Activated T-cell treated with anti-CD3 and anti-CD28 coated beads, Interleukin-2, amount 50 U/mL, for 72 hours (primary cell): ENCODE results near the gene EPN2. TPM values are rescaled to one million over a fixed set of nuclear protein-coding genes. Genes with fewer than 3 reads are reported as not detected.

ENCODE experiments used
- ATAC-seq, 2 donors: fragments of 150-1000 bp; cut with Tn5 transposase; replicated peaks in 1 of 2; 2 replicates each; pipeline ENCODE4 v1.10.0; 2021; ENCODE audit warnings: moderate library complexity in 2 of 2, mild to moderate bottlenecking in 1 of 2
- DNase-seq, 2 donors: peaks; one replicate each; pipeline ENCODE4 v3.0.0; 2021 to 2022; ENCODE audit warnings: mixed read lengths in 1 of 2
- H3K27ac Mint-ChIP-seq: one replicate; pipeline ENCODE4 v1.8.0; 2022; ENCODE audit warnings: mild to moderate bottlenecking, moderate library complexity, mixed read lengths
- H3K27me3 Mint-ChIP-seq: one replicate; pipeline ENCODE4 v1.8.0; 2022; ENCODE audit warnings: low read depth, mixed read lengths
- H3K36me3 Mint-ChIP-seq, 2 donors: one replicate each; pipeline ENCODE4 v1.8.0; 2022; ENCODE audit warnings: mixed read lengths in 2 of 2, mild to moderate bottlenecking in 1 of 2; ENCODE audit not compliant: insufficient read depth in 2 of 2
- H3K4me1 Mint-ChIP-seq: one replicate; pipeline ENCODE4 v1.8.0; 2022; ENCODE audit warnings: low read depth, mixed read lengths
- H3K4me3 Mint-ChIP-seq, 2 donors: one replicate each; pipeline ENCODE4 v1.8.0; 2022; ENCODE audit warnings: mild to moderate bottlenecking in 2 of 2, mixed read lengths in 2 of 2, moderate library complexity in 2 of 2
- H3K9me3 Mint-ChIP-seq, 2 donors: one replicate each; pipeline ENCODE4 v1.8.0; 2022; ENCODE audit warnings: mixed read lengths in 2 of 2
- total RNA-seq, 2 donors: library from RNA; stranded (reverse); gene quantifications; one replicate each; pipeline ENCODE4 v1.2.3, GENCODE V29; 2022

EPN2 gene
- total RNA-seq, 2 donors from 2014 or later = 5.3 to 9.0 TPM

DNA sequence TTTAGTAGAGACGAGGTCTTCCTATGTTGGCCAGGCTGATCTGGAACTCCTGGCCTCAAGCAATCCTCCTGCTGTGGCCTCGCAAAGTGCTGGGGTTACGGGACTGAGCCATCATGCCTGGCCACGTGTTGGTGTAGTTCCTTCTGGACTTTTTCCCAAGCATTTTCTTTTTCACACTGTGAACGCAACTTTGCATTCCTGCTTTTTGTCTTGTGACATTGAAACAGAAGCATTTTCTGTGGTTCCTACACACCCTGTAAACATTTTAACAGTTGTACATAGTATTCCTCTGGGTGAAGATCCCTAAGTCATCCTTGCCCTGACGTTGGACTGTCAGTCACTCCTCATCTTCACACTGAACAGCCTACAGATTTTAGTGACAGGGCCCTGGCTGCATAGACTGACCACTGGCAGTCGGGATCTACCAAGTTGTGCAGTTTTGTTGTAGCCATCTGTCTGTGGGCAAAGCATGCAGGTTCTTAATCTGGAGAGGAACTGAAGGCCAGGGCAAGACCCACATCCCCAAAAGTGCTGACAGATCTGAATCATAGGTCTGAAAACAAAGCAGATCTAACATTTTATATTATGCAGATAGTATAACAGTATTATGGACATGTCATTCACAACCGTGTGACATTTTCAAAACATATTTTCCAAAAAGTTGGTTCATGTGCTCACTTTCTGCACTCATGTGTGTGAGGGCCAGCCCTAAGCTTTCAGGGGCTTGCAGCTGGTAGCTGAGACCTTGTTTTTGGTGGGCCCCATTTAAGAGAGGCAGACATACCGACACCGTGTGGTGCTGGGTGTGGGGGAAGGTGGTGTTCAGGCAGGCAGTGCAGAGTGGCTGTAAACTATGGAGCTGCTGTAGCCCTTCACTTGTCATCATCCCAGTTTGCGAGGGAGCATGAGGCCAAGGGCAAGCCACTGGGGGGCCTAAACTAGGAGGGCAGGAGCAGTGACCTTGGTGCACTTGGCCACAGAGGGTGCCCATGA lies 59.9 kb downstream of the EPN2 start:
- ATAC-seq (no peak), DNase-seq (no peak)
- no peaks in the 10 kb centered on the region for H3K27me3 Mint-ChIP-seq
- H3K4me1 Mint-ChIP-seq = no peaks in the 10 kb centered on the region
- H3K27ac Mint-ChIP-seq = no peak overlapping the region
- H3K9me3 Mint-ChIP-seq = no peaks in the 10 kb centered on the region
- no peaks in the 10 kb centered on the region for H3K36me3 Mint-ChIP-seq
- no peak overlapping the region for H3K4me3 Mint-ChIP-seq

DNA sequence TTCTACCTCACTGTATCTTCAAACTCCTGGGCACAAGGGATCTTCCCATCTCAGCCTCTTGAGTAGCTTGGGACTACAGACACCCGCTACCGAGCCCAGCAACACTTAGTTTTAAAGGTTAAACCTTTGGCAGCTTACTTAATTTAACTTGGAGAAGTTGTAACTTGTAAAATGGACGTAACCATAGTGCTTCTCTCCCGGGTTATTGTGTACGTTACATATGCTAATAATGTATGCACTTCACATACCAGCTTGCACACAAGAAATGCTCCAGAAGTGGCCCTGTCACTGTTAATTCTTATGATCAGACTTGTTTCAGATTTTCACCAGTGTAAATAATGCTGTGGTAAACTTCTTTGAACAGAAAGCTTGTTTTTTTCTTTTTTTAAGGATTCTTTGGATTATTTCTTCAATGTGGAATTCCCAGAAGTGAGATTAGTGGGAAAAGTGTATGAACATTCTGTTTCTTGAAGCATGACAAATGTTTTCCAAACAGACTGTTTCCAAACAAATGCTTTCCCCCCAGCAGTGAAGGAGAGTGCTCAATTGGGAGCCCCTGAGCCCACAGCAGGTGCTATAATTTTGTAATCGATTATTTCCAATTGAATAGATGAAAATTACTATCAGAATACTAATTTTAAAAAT lies 61.5 kb downstream of the EPN2 start:
- no peak overlapping the region for H3K27ac Mint-ChIP-seq
- no peaks in the 10 kb centered on the region for H3K36me3 Mint-ChIP-seq
- no peaks in the 10 kb centered on the region for H3K27me3 Mint-ChIP-seq
- ATAC-seq (no peak), DNase-seq (no peak)
- H3K9me3 Mint-ChIP-seq = no peaks in the 10 kb centered on the region
- H3K4me1 Mint-ChIP-seq = no peaks in the 10 kb centered on the region
- no peak overlapping the region for H3K4me3 Mint-ChIP-seq

DNA sequence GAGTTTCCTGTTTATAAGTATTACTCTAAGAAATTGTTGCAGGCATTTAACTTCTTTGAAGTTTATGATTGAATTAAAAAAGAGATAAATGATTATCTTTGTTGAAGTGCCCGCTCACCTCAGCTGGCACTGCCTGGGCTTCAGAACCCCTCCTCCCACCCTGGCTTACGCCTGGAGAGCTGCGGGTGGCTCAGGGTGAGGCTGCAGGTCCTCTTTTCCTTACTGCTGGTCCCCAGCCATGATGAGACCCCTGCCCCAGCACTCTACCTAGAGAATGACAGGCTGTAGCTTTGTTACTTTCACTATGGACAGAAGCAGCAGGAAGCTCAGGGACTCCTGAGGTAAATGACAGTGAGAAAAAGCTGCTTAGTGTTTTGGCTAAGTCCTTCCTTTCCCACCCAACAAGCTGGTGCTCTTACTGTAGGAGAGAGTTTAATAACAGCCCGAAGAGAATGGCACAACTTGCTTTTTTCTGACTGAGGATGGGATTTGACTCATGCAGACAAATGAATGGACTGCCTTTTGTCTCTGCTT lies 62.1 kb downstream of the EPN2 start:
- no peaks in the 10 kb centered on the region for H3K9me3 Mint-ChIP-seq
- no peaks in the 10 kb centered on the region for H3K27me3 Mint-ChIP-seq
- DNase-seq (no peak), ATAC-seq (no peak)
- no peaks in the 10 kb centered on the region for H3K36me3 Mint-ChIP-seq
- no peak overlapping the region for H3K4me3 Mint-ChIP-seq
- H3K27ac Mint-ChIP-seq = no peak overlapping the region
- H3K4me1 Mint-ChIP-seq = no peaks in the 10 kb centered on the region

DNA sequence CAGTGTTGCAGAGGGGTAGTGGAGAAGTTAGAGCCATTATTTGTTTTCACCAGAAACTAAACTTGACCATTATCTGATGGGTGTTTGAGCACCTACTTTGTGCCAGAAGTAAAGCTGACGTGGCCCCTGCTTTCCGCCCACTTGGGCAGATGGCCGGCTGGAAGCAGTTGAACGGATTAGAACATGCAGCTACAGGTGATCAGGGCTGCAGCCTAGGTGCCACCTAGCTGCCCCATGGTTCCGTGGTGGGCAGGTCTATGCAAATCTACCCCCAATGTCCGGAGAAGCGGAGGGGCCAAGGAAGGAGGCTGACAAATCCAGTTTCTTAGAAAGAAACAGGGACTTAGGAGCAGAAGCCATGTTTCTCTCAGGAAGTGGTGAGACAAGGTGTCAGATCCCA lies 62.7 kb downstream of the EPN2 start:
- Mint-ChIP-seq H3K4me1 (no peaks in the 10 kb centered on the region), H3K9me3 (no peaks in the 10 kb centered on the region), H3K4me3 (no peak overlapping the region), H3K27ac (no peak overlapping the region), H3K36me3 (no peaks in the 10 kb centered on the region), H3K27me3 (no peaks in the 10 kb centered on the region)
- DNase-seq = no peak
- no peak for ATAC-seq

DNA sequence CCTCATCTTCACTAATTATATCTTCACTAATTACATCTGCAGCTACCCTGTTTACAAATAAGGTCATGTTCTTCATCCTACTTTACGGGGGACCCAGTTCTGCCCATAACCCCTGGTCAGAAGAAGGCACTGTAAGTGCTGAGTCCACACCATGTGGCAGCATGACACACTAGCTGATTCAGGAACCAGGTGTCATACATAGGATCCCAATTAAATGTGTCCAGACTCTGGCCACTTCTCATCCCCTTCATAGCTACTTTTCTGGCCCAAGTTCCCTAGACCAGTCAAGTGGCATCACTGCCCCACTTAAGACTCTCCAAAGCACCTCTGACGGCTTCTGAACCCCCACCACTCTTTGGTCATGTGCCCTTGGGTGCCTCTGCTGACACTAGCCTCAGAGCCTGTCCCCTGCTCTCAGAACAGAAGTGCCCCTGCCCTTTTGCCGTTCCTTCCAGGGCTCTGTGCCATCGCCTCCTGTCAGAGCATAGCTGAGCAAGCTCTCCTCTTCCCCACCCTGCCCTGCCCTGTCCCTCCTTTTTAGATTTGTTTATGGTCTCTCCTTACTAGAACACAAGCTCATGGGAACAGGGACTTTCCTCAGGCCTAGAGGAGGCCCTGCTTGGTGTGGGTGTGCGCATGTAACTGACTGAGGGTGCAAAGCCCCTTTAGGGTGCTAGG lies 64.2 kb downstream of the EPN2 start:
- ATAC-seq = no peak
- Mint-ChIP-seq H3K36me3 (no peaks in the 10 kb centered on the region), H3K4me3 (no peak overlapping the region), H3K4me1 (peaks cover 15% of the 10 kb centered on the region), H3K27ac (no peak overlapping the region), H3K9me3 (no peaks in the 10 kb centered on the region), H3K27me3 (peaks cover 13% of the 10 kb centered on the region)
- no peak for DNase-seq

DNA sequence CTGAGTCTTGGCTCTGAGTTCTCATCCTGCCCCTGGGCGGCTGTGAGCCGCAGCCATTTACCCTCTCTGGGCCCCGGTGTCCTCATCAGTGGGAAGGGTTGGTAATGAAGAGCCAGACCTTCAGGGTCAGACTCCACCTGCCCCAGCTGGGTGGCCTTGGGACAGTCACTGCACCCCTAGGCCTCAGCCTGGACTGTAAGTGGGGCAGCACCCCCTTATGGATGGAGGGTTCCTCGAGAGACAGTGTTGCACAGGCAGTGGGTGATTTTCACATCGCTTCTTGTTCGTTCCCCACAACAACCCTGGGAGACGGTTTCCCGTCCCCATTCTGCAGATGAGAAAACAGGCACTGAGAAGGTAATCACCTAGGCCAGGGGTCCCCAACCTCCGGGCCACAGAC lies 64.8 kb downstream of the EPN2 start:
- Mint-ChIP-seq H3K36me3 (no peaks in the 10 kb centered on the region), H3K27me3 (peaks cover 18% of the 10 kb centered on the region), H3K27ac (no peak overlapping the region), H3K9me3 (no peaks in the 10 kb centered on the region), H3K4me1 (peaks cover 20% of the 10 kb centered on the region), H3K4me3 (no peak overlapping the region)
- DNase-seq (no peak), ATAC-seq (no peak)

DNA sequence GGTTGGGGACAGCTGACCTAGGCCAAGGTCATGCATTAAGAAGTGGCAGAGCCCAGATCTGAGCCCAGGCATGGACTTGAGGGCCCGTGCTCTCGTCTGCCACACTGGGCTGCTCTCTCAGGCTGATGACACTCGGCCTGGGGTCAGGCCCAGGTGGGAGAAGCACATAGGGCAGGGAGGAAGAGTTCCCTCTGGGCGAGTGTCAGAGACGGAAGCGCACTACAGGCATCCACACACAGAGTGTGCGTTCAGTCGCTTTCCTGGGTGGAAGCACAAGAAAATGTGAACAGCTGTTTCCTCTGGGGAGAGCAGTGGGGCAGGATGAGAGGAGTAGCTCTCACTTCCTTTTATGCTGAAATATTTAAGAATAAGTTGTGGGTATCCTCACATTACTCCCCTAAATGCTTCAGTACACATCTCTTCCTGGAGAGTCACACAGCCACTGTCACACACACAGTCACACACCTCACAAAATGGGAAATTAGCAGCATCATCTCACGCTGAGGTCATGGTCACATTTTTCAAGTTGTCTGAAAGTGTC lies 65.7 kb downstream of the EPN2 start:
- H3K9me3 Mint-ChIP-seq = no peaks in the 10 kb centered on the region
- peaks cover 21% of the 10 kb centered on the region for H3K4me1 Mint-ChIP-seq
- no peak overlapping the region for H3K27ac Mint-ChIP-seq
- DNase-seq (no peak), ATAC-seq (no peak)
- no peaks in the 10 kb centered on the region for H3K36me3 Mint-ChIP-seq
- H3K27me3 Mint-ChIP-seq = peaks cover 25% of the 10 kb centered on the region
- no peak overlapping the region for H3K4me3 Mint-ChIP-seq

DNA sequence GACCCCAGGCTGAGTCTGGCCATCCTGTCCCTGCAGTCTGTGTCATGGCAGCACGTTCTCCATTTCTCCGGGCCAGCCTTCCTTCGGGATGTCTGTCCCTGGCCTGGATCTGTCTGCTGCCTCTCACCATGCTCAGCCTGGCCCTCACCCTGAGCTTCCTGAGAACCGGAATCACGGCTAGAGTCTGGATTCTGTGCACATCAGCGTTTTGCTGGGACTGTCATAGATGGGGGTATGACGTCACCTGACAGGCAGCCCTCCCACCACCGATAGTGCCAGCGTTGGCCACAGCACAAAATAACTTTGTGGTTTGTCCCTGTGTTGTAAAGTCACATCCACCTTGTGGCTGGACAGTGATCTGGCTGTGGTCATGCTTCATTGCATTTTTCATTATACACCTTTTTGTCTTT lies 66.2 kb downstream of the EPN2 start:
- H3K27ac Mint-ChIP-seq = no peak overlapping the region
- H3K36me3 Mint-ChIP-seq = no peaks in the 10 kb centered on the region
- DNase-seq (no peak), ATAC-seq (no peak)
- H3K27me3 Mint-ChIP-seq = peaks cover 30% of the 10 kb centered on the region
- H3K9me3 Mint-ChIP-seq = no peaks in the 10 kb centered on the region
- peaks cover 21% of the 10 kb centered on the region for H3K4me1 Mint-ChIP-seq
- H3K4me3 Mint-ChIP-seq = no peak overlapping the region

DNA sequence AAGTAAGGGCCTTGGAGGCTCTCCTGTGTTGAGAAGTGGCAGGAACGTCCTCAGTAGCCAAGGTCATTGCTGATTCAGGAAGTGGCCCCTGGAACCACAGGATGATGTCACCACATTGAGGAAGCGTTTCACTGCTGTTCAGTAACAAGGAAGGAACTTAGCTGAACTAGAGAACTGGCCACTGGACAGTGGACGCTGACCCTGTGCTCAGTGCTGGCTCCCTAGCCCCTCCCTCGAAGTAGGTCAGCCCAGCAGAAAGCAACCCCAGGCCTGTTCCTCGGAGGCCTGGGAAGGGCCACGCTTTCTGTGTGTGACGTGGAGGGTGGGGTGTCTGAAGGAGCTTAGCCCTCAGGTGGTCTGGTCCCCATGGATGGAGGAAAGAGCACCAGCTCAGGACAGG lies 67.0 kb downstream of the EPN2 start:
- Mint-ChIP-seq H3K9me3 (no peaks in the 10 kb centered on the region), H3K27ac (no peak overlapping the region), H3K36me3 (no peaks in the 10 kb centered on the region), H3K4me3 (no peak overlapping the region), H3K27me3 (peaks cover 38% of the 10 kb centered on the region), H3K4me1 (peaks cover 21% of the 10 kb centered on the region)
- DNase-seq (no peak), ATAC-seq (no peak)

DNA sequence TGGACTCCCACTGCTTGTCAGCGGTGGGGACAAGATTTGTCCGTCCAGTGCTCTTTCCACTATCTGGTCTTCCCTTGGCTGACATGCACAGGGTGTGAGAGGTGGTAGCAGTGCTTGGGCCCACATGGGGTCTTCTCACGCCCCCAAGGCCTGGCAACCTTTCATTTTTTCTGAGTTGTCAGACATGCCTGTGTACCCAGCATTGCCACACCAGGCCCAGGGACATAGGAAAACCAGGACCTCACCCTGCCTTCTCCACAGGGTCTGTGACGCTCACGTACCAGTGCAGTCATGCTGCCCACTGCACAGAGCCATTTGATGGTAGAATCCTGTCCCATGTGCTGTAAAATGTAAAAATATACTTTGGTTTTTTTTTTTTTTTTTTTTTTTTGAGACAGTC lies 67.6 kb downstream of the EPN2 start:
- Mint-ChIP-seq H3K4me1 (peaks cover 21% of the 10 kb centered on the region), H3K27ac (no peak overlapping the region), H3K9me3 (no peaks in the 10 kb centered on the region), H3K36me3 (no peaks in the 10 kb centered on the region), H3K4me3 (no peak overlapping the region), H3K27me3 (peaks cover 38% of the 10 kb centered on the region)
- no peak for DNase-seq
- no peak for ATAC-seq

DNA sequence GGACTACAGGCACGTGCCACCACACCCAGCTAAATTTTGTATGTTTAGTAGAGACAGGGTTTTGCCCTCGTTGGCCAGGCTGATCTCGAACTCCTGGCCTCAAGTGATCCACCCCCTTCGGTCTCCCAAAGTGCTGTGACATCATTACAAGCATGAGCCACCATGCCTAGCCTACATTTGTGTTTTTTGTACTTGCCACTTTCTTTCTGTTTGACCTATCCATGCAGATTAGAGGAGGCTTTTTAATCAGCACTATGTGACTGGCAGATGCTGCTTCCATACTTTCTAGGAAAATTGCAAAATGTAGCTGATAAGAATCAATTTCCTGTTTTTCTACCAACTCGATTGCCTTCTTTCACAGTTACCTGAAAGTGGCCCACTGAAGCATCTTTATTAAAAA lies 68.1 kb downstream of the EPN2 start:
- Mint-ChIP-seq H3K36me3 (no peaks in the 10 kb centered on the region), H3K4me1 (peaks cover 21% of the 10 kb centered on the region), H3K9me3 (no peaks in the 10 kb centered on the region), H3K27me3 (peaks cover 38% of the 10 kb centered on the region), H3K4me3 (peak overlapping the region in 1 of 2 donors; percentile 70), H3K27ac (peak overlapping the region; percentile 18)
- DNase-seq (no peak), ATAC-seq (peak in 1 of 2 donors; percentile 40)

DNA sequence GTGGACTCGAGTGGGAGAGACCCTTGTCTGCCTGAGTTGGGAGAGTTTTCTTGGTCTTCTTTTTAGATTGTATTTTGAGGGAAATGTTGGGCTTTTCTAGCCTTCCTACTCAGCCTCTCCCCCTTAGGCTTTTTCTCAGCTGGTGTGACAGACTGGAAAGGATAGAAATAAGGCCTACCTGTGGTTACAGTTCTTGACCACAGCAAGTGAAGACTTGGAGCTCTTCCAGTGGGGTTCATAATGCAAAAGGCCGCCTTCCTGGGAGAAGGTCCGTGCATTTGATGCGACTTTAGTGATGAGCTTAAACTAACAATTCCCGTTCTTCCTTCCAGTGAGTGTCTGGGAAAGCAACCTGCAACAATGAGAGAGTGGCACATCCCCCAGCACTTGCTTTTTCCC lies 68.6 kb downstream of the EPN2 start:
- Mint-ChIP-seq H3K4me1 (peaks cover 21% of the 10 kb centered on the region), H3K36me3 (no peaks in the 10 kb centered on the region), H3K27ac (no peak overlapping the region), H3K4me3 (peak overlapping the region in 1 of 2 donors; percentile 70), H3K27me3 (peaks cover 38% of the 10 kb centered on the region), H3K9me3 (no peaks in the 10 kb centered on the region)
- ATAC-seq (no peak), DNase-seq (no peak)
